ENCODE data around the gene AGAP1. TPM values are rescaled to one million over a fixed set of nuclear protein-coding genes. Genes with fewer than 3 reads are reported as not detected.

AGAP1 gene
- total RNA-seq, 2 donors from 2014 or later = 32.8 to 34.7 TPM

- peaks cover 7% of the 10 kb centered on the region for H3K4me1 ChIP-seq (ENCODE audit: control insufficient read depth, insufficient read depth, low read length)
- H3K9me3 ChIP-seq (ENCODE audit: control insufficient read depth, low read length) = no peaks in the 10 kb centered on the region
- peak overlapping the region; percentile 35 for H3K27ac Mint-ChIP-seq
- no peak for TF ChIP-seq CTCF (conservative IDR thresholded peaks at IDR 0.05)
- H3K27me3 ChIP-seq (ENCODE audit: control insufficient read depth, insufficient read depth, low read length, poor library complexity, severe bottlenecking) = no peaks in the 10 kb centered on the region
- H3K36me3 Mint-ChIP-seq (ENCODE audit: low read depth) = peaks cover 2% of the 10 kb centered on the region
- no peak overlapping the region for H3K9ac ChIP-seq (ENCODE audit: extremely low read depth, low read length, poor library complexity, severe bottlenecking)
- WGBS, 2 experiments (ENCODE audit: insufficient coverage in 1 of 2, insufficient read length in 1 of 2) = 89 to 98% methylated on average over 7 to 8 of the region's 8 CpGs
- peak overlapping the region; percentile 81 for H3K4me3 ChIP-seq (ENCODE audit: low read length)
- H3K36me3 ChIP-seq (ENCODE audit: control insufficient read depth, insufficient read depth, low read length) = no peaks in the 10 kb centered on the region
- H3K27me3 Mint-ChIP-seq (ENCODE audit: insufficient read depth) = peaks cover 22% of the 10 kb centered on the region
- no peaks in the 10 kb centered on the region for H3K9me3 Mint-ChIP-seq
- no peak overlapping the region for H3K27ac ChIP-seq (ENCODE audit: low read depth, low read length)
- H3K4me3 Mint-ChIP-seq = peak overlapping the region; percentile 71
- DNase-seq = peak; percentile 52
- peaks cover 42% of the 10 kb centered on the region for H3K4me1 Mint-ChIP-seq
Observed at GRCh38 chr2:235496239-235496621, 2.4 kb downstream of the AGAP1 start.

- Mint-ChIP-seq H3K27ac (no peak overlapping the region), H3K36me3 (ENCODE audit: low read depth) (peaks cover 2% of the 10 kb centered on the region), H3K9me3 (no peaks in the 10 kb centered on the region), H3K4me1 (peaks cover 51% of the 10 kb centered on the region), H3K27me3 (ENCODE audit: insufficient read depth) (peaks cover 16% of the 10 kb centered on the region), H3K4me3 (no peak overlapping the region)
- peaks cover 10% of the 10 kb centered on the region for H3K4me1 ChIP-seq (ENCODE audit: control insufficient read depth, insufficient read depth, low read length)
- no peak overlapping the region for H3K9ac ChIP-seq (ENCODE audit: extremely low read depth, low read length, poor library complexity, severe bottlenecking)
- H3K9me3 ChIP-seq (ENCODE audit: control insufficient read depth, low read length) = no peaks in the 10 kb centered on the region
- TF ChIP-seq CTCF (conservative IDR thresholded peaks at IDR 0.05) = peak; percentile 13
- H3K4me3 ChIP-seq (ENCODE audit: low read length) = no peak overlapping the region
- H3K27me3 ChIP-seq (ENCODE audit: control insufficient read depth, insufficient read depth, low read length, poor library complexity, severe bottlenecking) = no peaks in the 10 kb centered on the region
- 91 to 100% methylated on average over 3 of the region's 3 CpGs for WGBS, 2 experiments (ENCODE audit: insufficient coverage in 1 of 2, insufficient read length in 1 of 2)
- H3K36me3 ChIP-seq (ENCODE audit: control insufficient read depth, insufficient read depth, low read length) = no peaks in the 10 kb centered on the region
- no peak overlapping the region for H3K27ac ChIP-seq (ENCODE audit: low read depth, low read length)
- peak; percentile 37 for DNase-seq
Observed at GRCh38 chr2:235497096-235497495, 3.3 kb downstream of the AGAP1 start.

GRCh38 chr2:235498541-235498940 lies 4.7 kb downstream of the AGAP1 start:
- Histone ChIP-seq H3K4me3 (ENCODE audit: low read length) (no peak overlapping the region), H3K9me3 (ENCODE audit: control insufficient read depth, low read length) (no peaks in the 10 kb centered on the region), H3K9ac (ENCODE audit: extremely low read depth, low read length, poor library complexity, severe bottlenecking) (no peak overlapping the region), H3K27ac (ENCODE audit: low read depth, low read length) (no peak overlapping the region), H3K27me3 (ENCODE audit: control insufficient read depth, insufficient read depth, low read length, poor library complexity, severe bottlenecking) (no peaks in the 10 kb centered on the region), H3K36me3 (ENCODE audit: control insufficient read depth, insufficient read depth, low read length) (no peaks in the 10 kb centered on the region), H3K4me1 (ENCODE audit: control insufficient read depth, insufficient read depth, low read length) (peaks cover 14% of the 10 kb centered on the region)
- peaks cover 64% of the 10 kb centered on the region for H3K4me1 Mint-ChIP-seq
- peak; percentile 65 for TF ChIP-seq CTCF (conservative IDR thresholded peaks at IDR 0.05)
- H3K27ac Mint-ChIP-seq = peak overlapping the region; percentile 29
- DNase-seq = peak; percentile 82
- WGBS, 2 experiments (ENCODE audit: insufficient coverage in 1 of 2, insufficient read length in 1 of 2) = 88 to 89% methylated on average over 2 to 9 of the region's 9 CpGs
- no peaks in the 10 kb centered on the region for H3K9me3 Mint-ChIP-seq
- peaks cover 2% of the 10 kb centered on the region for H3K36me3 Mint-ChIP-seq (ENCODE audit: low read depth)
- H3K27me3 Mint-ChIP-seq (ENCODE audit: insufficient read depth) = peaks cover 12% of the 10 kb centered on the region
- no peak overlapping the region for H3K4me3 Mint-ChIP-seq

All from endodermal cell (in vitro differentiated cells).